HUES48 (cell line): Measurements from ENCODE around the gene KRTAP21-2.
"Not testable (repeated sequence)": the region's sequence is repeated elsewhere in the genome, so short reads cannot be mapped to it uniquely, and the experiment has no call there.

Source experiments
- H3K27ac ChIP-seq: one replicate; pipeline ENCODE4 v1.7.0; 2013; ENCODE audit warnings: low read depth, low read length, inconsistent platforms
- H3K27me3 ChIP-seq: 2 replicates; pipeline ENCODE4 v1.6.1; 2013; ENCODE audit warnings: mild to moderate bottlenecking, low read length; ENCODE audit not compliant: control insufficient read depth, insufficient read depth
- H3K36me3 ChIP-seq: 2 replicates; pipeline ENCODE4 v1.6.1; 2013; ENCODE audit warnings: low read length; ENCODE audit not compliant: control insufficient read depth, insufficient read depth
- H3K4me1 ChIP-seq: 2 replicates; pipeline ENCODE4 v1.6.1; 2013; ENCODE audit warnings: mild to moderate bottlenecking, low read length; ENCODE audit not compliant: control insufficient read depth, insufficient read depth
- H3K4me3 ChIP-seq: 2 replicates; pipeline ENCODE4 v1.5.1; 2013; ENCODE audit warnings: mild to moderate bottlenecking, low read depth, low read length
- H3K9ac ChIP-seq: 2 replicates; pipeline ENCODE4 v1.6.1; 2013; ENCODE audit warnings: mild to moderate bottlenecking, low read depth, low read length, moderate library complexity
- H3K9me3 ChIP-seq: 2 replicates; pipeline ENCODE4 v1.6.1; 2013; ENCODE audit warnings: low read length; ENCODE audit not compliant: control insufficient read depth, insufficient read depth

KRTAP21-2 gene

DNA sequence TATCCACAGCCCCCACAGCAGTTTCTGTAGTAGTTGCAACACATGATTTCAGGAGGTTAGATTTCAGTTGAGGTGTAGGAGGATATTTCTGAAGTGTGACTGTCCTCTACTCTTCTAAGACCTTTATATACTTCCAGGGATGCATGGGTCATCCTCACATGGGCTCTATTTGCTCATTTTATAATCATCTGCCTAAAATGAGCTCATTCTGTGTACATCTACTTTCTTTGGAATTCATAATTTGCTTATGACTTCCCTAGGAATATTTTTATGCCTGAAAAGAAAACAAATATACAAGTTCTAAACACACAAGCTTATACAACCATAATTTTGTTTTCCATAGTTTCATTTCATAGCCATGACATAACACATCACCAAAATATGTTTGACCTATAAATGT is at the start of gene KRTAP21-2:
Gene KRTAP21-2 (minus strand): TSS at position 101 of the 400 bp plus-strand sequence. CDS start 57 bp downstream, at position 44.
- no peaks in the 10 kb centered on the region for H3K4me1 ChIP-seq
- H3K9ac ChIP-seq: no peak within 1 kb of the TSS
- H3K9me3 ChIP-seq: no peaks in the 10 kb centered on the region; the same call in 1 of the 2 replicates

DNA sequence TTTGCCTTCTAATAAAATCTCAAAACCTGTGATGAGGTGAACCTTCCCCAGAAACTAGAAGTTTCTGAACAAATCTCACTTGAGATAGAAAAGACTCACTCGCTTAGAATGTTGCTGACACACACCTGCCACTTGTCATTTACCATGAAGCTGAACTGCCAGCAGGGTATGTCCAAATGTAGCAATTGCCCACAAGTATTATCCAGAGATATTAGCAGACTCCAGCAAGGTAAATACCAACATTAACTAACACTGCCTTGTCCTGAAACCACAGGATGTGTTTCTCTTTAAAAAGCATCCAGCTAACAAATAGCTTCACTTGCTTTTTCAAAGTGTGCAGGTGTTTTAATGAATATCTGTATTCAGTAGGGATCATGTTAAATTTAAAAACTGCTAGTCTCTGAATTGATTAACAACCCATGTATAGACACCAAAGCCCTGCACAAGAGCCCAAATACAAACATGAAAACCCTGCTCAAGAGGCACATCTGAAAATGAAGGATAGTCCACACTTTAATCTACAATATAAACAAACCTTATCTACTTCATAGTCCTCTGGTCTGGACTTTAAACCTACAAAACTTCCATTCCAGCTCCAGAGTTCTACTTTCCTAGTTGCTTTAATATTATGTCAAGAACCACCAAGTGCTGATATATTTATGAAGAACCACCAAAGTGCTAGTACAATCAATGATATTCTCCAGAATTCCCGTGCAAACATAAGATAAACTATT is 46.7 kb upstream of the KRTAP21-2 start:
- Histone ChIP-seq H3K36me3 (no peaks in the 10 kb centered on the region), H3K27me3 (no peaks in the 10 kb centered on the region), H3K4me3 (no peak overlapping the region), H3K4me1 (no peaks in the 10 kb centered on the region), H3K27ac (no peak overlapping the region), H3K9ac (no peak overlapping the region), H3K9me3 (no peaks in the 10 kb centered on the region)

More for the DNA sequence above, at the start of gene KRTAP21-2:
- no peak within 1 kb of the TSS for H3K4me3 ChIP-seq
- H3K36me3 ChIP-seq: no peaks in the 10 kb centered on the region
- no peaks in the 10 kb centered on the region for H3K27me3 ChIP-seq
- no peak within 1 kb of the TSS for H3K27ac ChIP-seq

DNA sequence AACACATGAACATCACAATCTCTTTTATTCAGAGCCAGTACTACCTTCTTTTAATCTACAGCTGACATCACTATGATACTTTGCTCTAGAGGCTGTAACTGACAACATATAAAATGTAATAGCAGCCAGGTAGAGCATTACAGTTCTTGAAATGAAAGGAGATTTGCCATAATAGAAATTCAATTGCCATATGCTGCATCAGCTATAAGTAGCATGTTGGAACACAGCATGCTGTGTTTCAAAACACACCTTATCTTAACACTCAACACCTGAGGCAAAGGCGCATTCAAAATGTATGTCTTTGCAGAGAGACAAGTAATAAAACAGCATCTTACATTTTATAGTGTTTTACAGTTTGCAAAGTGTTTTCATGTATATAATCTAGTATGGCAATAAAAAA is 32.2 kb upstream of the KRTAP21-2 start:
- H3K9me3 ChIP-seq: no peaks in the 10 kb centered on the region; the same call in none of the 2 replicates
- H3K27me3 ChIP-seq: no peaks in the 10 kb centered on the region
- no peak overlapping the region for H3K27ac ChIP-seq
- no peaks in the 10 kb centered on the region for H3K4me1 ChIP-seq
- H3K9ac ChIP-seq: no peak overlapping the region
- H3K36me3 ChIP-seq: no peaks in the 10 kb centered on the region
- H3K4me3 ChIP-seq: no peak overlapping the region

DNA sequence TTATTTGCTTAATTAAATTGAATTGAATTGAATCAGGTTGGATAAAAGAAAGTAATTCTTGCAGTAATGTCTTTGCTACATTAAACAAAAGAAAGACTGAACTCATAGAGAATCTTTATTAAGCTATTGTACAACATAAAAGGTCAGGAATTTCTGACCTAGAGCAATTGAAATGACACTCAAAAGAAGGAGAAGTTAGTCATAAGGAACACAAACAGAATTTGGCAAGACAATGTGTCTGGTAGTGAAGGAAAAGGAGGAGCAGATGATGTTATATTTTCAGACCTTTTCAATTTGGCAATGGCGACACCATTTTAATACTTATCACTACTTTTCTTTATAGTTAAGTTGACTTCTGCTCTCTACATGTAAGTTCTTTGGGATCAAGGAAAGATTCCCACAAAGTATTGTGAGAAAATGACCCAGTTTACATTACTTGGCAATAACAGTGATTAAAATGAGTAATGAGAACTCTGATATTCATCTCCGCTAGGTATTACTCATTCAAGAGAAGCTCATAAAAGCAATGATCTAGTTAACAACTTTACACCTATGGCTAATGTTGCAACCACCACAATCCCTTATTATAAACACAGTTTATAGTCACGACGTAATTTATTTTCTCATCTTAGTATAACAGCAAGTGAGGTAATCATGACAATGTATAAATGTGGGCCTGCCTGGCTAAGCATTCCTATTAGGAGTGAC is 22.8 kb upstream of the KRTAP21-2 start:
- H3K9ac ChIP-seq: no peak overlapping the region
- no peaks in the 10 kb centered on the region; the same call in 1 of the 2 replicates for H3K9me3 ChIP-seq
- H3K27ac ChIP-seq: no peak overlapping the region
- no peak overlapping the region for H3K4me3 ChIP-seq
- no peaks in the 10 kb centered on the region for H3K27me3 ChIP-seq
- H3K36me3 ChIP-seq: no peaks in the 10 kb centered on the region
- H3K4me1 ChIP-seq: no peaks in the 10 kb centered on the region

DNA sequence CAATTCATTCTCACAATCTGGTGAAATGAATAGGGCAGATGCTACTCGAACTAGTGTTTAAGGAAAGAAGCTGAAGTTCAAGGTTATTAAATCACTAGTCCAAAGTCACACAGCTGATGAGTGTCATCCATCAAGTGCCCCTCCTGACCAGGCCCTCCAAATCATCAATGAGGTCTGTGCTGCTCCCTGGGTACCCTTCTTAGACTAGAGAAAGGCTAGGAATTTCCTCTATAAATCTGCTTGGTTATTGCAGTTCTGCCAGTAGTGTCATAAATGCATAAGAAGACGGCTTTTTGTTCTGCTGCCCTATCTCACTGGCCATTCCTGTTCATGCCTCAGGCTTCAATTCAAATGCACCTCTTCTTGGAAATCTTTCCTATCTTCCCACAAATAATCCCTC is 13.7 kb upstream of the KRTAP21-2 start:
- Histone ChIP-seq H3K36me3 (no peaks in the 10 kb centered on the region), H3K27ac (no peak overlapping the region), H3K4me1 (no peaks in the 10 kb centered on the region), H3K9me3 (no peaks in the 10 kb centered on the region), H3K4me3 (no peak overlapping the region), H3K27me3 (no peaks in the 10 kb centered on the region), H3K9ac (no peak overlapping the region)

DNA sequence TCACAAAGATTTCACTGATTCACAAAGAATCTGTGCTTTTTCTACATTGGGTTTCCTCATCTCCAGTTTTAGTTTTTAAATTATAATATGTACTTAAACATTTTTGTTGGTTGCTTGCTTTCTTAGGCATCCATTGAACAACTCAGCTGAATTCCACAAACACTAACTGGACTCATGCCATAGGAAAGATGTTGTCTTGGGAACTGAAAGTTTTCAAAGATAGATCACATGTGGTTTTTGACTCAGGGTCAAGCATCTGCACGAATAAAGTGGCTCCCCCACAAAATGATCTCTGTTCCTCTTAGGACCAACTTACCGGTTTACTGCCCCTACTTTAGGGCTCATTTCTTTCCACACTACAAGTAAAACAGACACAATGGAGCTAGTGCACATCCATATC is 11.2 kb upstream of the KRTAP21-2 start:
- H3K36me3 ChIP-seq: no peaks in the 10 kb centered on the region
- H3K27me3 ChIP-seq: no peaks in the 10 kb centered on the region
- no peak overlapping the region for H3K9ac ChIP-seq
- H3K27ac ChIP-seq: no peak overlapping the region
- no peaks in the 10 kb centered on the region for H3K4me1 ChIP-seq
- no peak overlapping the region for H3K4me3 ChIP-seq
- no peaks in the 10 kb centered on the region for H3K9me3 ChIP-seq

DNA sequence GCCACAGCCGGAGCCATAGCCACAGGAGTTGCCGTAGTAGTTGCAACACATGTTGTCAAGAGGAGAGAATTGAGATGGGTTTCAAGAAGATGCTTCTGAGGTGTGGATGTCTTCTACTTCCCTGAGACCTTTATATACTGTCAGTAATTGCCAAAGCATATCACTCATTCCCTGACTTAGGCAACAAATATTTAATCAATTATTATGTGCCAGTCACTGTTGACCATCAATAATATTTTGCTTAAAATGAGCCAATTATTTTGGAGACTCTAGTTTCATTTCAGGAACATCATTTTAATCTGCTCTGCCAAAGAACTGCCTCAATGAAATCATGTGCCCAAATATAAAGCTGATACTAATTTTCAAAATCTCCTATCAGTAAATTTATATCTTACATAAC is 8.3 kb upstream of the KRTAP21-2 start, which contains the start of gene KRTAP21-1:
Gene KRTAP21-1 (minus strand): TSS at position 101 of the 400 bp plus-strand sequence. CDS start 50 bp downstream, at position 51.
- not testable (repeated sequence) for H3K27me3 ChIP-seq, H3K4me3 ChIP-seq, H3K4me1 ChIP-seq, H3K27ac ChIP-seq, H3K36me3 ChIP-seq, H3K9me3 ChIP-seq, H3K9ac ChIP-seq

DNA sequence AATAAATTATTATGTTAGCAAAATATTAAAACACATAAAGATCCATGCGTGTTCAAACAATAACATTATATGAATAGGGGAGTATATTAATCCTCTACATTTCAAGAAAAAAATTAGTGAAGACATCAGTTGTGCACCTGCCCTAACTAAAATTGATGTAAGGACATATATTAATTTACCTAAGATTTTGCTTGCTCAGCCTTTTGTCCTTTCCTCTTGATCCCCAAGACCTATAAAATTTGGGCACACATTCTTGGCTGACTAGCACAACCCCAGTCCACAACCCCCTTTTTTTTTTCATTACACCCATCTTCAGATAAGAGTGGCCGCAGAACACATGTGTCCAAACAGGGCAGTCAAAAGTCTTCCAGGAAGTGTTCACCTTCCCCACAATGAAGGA is 6.6 kb downstream of the KRTAP21-2 start:
- H3K27me3 ChIP-seq: no peaks in the 10 kb centered on the region
- no peak overlapping the region for H3K27ac ChIP-seq
- peaks cover 7% of the 10 kb centered on the region; the same call in 1 of the 2 replicates for H3K9me3 ChIP-seq
- H3K36me3 ChIP-seq: no peaks in the 10 kb centered on the region
- no peak overlapping the region for H3K9ac ChIP-seq
- no peak overlapping the region for H3K4me3 ChIP-seq
- no peaks in the 10 kb centered on the region for H3K4me1 ChIP-seq

DNA sequence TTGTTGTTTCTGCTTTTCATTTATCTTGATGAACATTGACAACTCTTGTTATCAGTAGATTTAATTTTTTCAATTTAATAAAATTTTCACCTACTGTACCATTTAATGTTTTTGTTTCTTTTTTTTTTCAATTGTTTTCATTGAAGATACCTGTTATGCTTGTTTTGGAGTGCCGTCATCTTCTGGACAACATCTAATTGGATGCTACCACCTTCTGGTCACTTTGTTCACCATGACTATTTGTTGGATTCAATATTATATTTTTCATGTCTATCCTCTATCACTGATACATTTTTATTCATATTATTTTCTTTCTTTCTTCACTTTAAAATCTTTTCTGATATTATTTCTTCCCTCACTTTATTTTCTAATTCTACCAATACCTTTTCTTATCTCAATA is 14.0 kb downstream of the KRTAP21-2 start:
- no peaks in the 10 kb centered on the region for H3K4me1 ChIP-seq
- H3K36me3 ChIP-seq: no peaks in the 10 kb centered on the region
- H3K9ac ChIP-seq: no peak overlapping the region
- H3K9me3 ChIP-seq: no peaks in the 10 kb centered on the region; the same call in 1 of the 2 replicates
- H3K27me3 ChIP-seq: no peaks in the 10 kb centered on the region
- H3K4me3 ChIP-seq: no peak overlapping the region
- H3K27ac ChIP-seq: no peak overlapping the region

DNA sequence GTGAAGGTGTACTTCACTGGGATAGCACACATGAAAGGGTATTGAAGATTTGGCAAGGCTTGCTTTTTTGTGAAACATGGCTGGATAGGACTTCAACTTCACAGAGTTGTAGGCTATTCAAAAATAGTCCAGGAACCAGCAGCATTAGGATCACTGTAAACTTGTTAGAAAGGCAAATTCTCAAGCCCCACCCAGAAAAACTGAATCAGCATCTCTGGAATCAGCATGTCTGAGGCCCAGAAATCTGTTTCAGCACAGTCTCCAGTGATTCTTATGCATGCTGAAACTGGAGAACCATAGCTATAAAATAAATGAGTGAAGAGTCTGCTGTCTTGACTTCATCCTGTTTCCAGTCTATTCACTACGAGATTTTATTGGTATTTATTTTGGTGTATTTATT is 20.3 kb downstream of the KRTAP21-2 start:
- Histone ChIP-seq H3K9me3 (no peaks in the 10 kb centered on the region; the same call in 1 of the 2 replicates), H3K4me3 (no peak overlapping the region), H3K9ac (no peak overlapping the region), H3K4me1 (no peaks in the 10 kb centered on the region), H3K27ac (no peak overlapping the region), H3K36me3 (no peaks in the 10 kb centered on the region), H3K27me3 (no peaks in the 10 kb centered on the region)

DNA sequence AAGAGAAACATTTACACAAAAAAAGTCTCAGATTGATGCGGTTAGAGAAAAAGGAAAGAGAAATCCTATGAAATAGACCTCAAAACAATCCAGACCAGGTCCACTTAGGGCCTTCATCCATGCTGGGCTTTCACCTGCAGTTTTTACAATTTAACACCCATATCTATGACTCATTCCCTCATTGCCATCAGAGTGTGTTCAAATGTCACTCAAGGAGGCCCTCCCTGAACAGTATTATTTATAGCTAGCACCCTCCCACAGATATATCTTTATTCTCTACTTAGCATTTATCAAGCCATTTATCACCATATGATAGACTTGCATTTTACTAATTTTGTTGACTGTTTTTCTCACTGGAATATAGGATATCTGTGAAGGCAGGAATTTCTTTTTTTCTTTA is 27.7 kb downstream of the KRTAP21-2 start:
- Histone ChIP-seq H3K4me1 (no peaks in the 10 kb centered on the region), H3K27ac (no peak overlapping the region), H3K9ac (no peak overlapping the region), H3K9me3 (no peaks in the 10 kb centered on the region), H3K4me3 (no peak overlapping the region), H3K36me3 (no peaks in the 10 kb centered on the region), H3K27me3 (no peaks in the 10 kb centered on the region)
